Measurements from ENCODE around the gene TMPRSS3.

- TF ChIP-seq ZNF24 (tag by site-specific recombination; IDR thresholded peaks at IDR 0.05) (no peak), AEBP2 (tag by site-specific recombination; IDR thresholded peaks at IDR 0.05; ENCODE audit: borderline replicate concordance) (no peak), CTCF (tag by site-specific recombination; IDR thresholded peaks at IDR 0.05) (no peak), ZBTB26 (tag by site-specific recombination; optimal IDR thresholded peaks at IDR 0.05) (no peak), ZNF677 (tag by site-specific recombination; IDR thresholded peaks at IDR 0.05) (no peak), KLF1 (tag by site-specific recombination; IDR thresholded peaks at IDR 0.05) (no peak), PRDM10 (tag by site-specific recombination; IDR thresholded peaks at IDR 0.05) (no peak), ZNF121 (tag by site-specific recombination; IDR thresholded peaks at IDR 0.05) (no peak), BCL11B (tag by site-specific recombination; IDR thresholded peaks at IDR 0.05; ENCODE audit: low read depth) (no peak), HOXC10 (CRISPR knock-in tag; IDR thresholded peaks at IDR 0.05) (no peak), ZBTB21 (tag by site-specific recombination; IDR thresholded peaks at IDR 0.05) (no peak), ZNF37A (tag by site-specific recombination; IDR thresholded peaks at IDR 0.05) (no peak)
Measured at GRCh38 chr21:42338729-42339715, 56.8 kb downstream of the TMPRSS3 start.
